ELF-1 (cell line): ENCODE results near the gene PAGE2B.

Experiments used
- DNase-seq: peaks from one replicate; pipeline ENCODE4 v3.0.0-alpha.2; 2016; ENCODE audit warnings: low read depth, low spot score

The PAGE2B gene

DNA sequence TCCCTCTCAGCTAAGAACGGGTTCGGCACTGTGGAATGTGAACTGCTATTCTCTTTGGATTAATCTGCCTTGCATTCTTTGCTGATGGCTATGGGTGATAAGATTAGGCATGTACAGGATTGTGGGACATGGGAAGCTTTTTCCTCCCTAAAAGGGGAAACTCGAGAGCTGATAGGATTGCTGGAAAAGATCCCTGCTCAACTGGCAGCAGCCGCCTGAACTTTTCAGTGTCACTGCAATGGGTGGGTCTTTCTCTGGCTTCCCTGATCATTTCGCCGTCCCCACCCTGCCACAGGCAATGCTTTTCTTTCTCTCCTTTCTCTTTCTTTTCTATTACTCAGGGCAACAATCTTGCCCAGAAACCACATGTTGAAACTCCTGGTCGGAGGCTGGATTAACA lies 34.5 kb downstream of the PAGE2B start:
- peak; percentile 52 for DNase-seq

DNA sequence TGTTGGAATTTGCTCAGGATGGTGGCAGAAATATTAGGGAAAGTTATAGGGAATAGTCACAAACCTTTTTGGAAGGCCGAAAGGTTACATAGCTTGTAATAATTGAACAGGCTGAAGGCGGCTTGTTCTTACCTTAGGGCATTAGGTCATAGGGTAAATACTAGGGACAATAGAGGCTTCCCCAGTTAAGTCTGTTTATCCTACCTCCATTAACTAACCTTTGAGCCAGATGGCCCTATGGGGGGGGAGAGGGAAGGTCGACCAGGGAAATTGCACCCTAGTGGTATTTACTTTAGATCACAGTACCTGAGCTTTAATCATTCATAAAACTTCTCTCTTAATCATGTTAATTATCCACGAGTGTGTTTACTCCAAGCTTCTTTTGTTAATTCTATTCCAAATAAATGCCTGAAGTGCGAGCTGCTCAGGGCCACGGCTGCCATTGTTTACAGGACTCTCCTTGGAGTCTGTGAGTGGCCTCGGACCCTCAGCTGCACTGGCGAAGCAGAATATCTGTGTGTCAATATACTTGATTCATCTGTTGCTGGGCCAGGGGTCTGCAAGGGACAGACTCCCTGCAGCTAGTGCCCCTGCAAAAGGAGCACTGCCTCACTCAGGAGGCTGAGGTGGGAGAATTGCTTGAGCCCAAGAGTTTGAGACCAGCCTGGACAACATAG lies 36.9 kb downstream of the PAGE2B start:
- peak; percentile 69 for DNase-seq

DNA sequence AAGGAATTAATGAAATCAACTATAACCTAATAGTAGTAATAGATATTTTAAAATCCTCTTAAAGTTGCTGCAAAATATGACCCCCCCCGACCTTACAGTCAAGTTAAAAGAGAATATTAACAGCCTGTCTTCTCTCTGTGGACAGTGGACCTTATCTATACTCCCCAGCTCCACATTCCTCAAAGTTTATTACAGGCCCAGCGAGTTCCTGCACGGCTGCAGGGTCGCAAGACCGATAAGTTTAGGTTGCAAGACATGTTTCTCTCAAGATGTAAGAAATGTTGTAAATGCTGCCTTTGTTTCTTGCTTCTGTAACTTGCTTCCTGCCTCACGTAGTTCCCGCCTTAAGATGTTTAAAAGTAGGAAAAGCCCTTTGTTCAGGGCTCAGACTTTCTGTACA lies 41.8 kb downstream of the PAGE2B start:
- peak; percentile 35 for DNase-seq

- no peak for DNase-seq
These were observed 43.7 kb downstream of the PAGE2B start for GRCh38 chrX:55118574-55118973.

- no peak for DNase-seq
These were observed 44.4 kb downstream of the PAGE2B start for GRCh38 chrX:55119271-55119670.

- no peak for DNase-seq
These were observed 44.9 kb downstream of the PAGE2B start for GRCh38 chrX:55119712-55120111.

- peak; percentile 69 for DNase-seq
These were observed 46.0 kb downstream of the PAGE2B start for GRCh38 chrX:55120761-55121358.

GRCh38 chrX:55123900-55124299 lies 49.1 kb downstream of the PAGE2B start:
- DNase-seq, result no peak

DNA sequence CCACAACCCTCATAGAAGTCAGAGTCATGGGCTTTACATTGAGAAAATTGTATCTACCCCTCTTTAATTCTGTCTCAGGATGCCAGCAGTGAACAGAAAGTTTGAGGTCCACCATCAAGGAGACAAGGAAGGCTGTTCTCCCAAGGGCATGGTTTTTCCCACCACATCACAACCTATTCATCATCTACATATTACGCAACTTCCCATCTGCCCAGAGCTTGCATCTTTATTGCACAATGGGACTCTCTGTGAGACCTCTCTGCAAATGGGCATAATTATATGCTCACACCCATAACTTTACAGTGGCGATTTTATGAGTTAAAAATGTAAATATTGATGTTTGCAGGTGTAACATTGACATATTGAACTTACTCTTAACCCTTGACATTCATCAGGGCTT lies 52.9 kb downstream of the PAGE2B start:
- no peak for DNase-seq
